Ovary (tissue), 9 donors: ENCODE results near the gene ITPR2. TPM values are rescaled to one million over a fixed set of nuclear protein-coding genes. Genes with fewer than 3 reads are reported as not detected.

ENCODE experiments used
- DNase-seq, 5 donors: peaks; one replicate each; pipeline ENCODE4 v3.0.0-alpha.2; 2019 to 2020
- H3K27ac ChIP-seq, 2 donors: fragments of 200-600 bp; one replicate each; pipeline versions ENCODE4 v1.5.1 to v1.8.0; 2019 to 2022
- H3K27me3 ChIP-seq: fragments of 200-600 bp; one replicate; pipeline ENCODE4 v1.8.0; 2022
- H3K36me3 ChIP-seq: fragments of 200-600 bp; sonication (generic); one replicate; pipeline ENCODE4 v1.5.1; 2019
- H3K4me1 ChIP-seq: one replicate; pipeline ENCODE4 v1.8.1; 2013; ENCODE audit warnings: mild to moderate bottlenecking, moderate library complexity; ENCODE audit not compliant: insufficient read depth
- H3K4me3 ChIP-seq: fragments of 200-600 bp; sonication (generic); one replicate; pipeline ENCODE4 v1.5.1; 2017
- H3K9me3 ChIP-seq, 2 donors: fragments of 200-600 bp in 1 of 2; sonication (generic) in 1 of 2; one replicate each; pipeline versions ENCODE4 v1.5.1 to v1.8.1; 2013 to 2019; ENCODE audit warnings: mild to moderate bottlenecking in 1 of 2, moderate library complexity in 1 of 2
- CTCF ChIP-seq, 3 donors: fragments of 450-650 bp in 2 of 3; fragments of 200-600 bp in 1 of 3; IDR thresholded peaks; one replicate each; pipeline versions ENCODE4 v1.5.1 to v1.8.0; 2016 to 2022; ENCODE audit warnings: antibody characterized with exemption in 3 of 3, mild to moderate bottlenecking in 1 of 3
- EP300 ChIP-seq: sonication (generic); formaldehyde crosslinking; IDR thresholded peaks from one replicate; pipeline ENCODE4 v1.6.1; 2017; ENCODE audit warnings: antibody characterized with exemption
- POLR2A ChIP-seq: fragments of 450-650 bp; IDR thresholded peaks from one replicate; pipeline ENCODE4 v1.6.1; 2017; ENCODE audit warnings: antibody characterized with exemption, mild to moderate bottlenecking, moderate library complexity
- WGBS, 3 donors: extraction: QIAGEN DNeasy Blood & Tissue Kit in 1 of 3; methylation state at CpG; one replicate each; pipeline versions ENCODE4 v1.1.5 to v1.1.7; 2013 to 2017; 5-methylcytosine and 5-hydroxymethylcytosine counted together
- intact Hi-C, 4 donors: fragments of 100-400 bp; cut with DNase I; formaldehyde crosslinking; loops; one replicate each; pipeline versions ENCODE4 v1.11.0 to v1.15.1; 2022 to 2023
- polyA plus RNA-seq, 2 donors: library from polyadenylated mRNA; stranded (reverse); fragments of 200-250 nt in 1 of 2; fragments of 350-450 nt in 1 of 2; fragmentation: Illumina TruSeq in 1 of 2; extraction: RNeasy Lipid Tissue Mini Kit (QIAGEN cat#74804) in 1 of 2; gene quantifications; one replicate each; pipeline ENCODE4 v1.2.3, GENCODE V29; 2013 to 2014
- total RNA-seq, 7 donors: library from RNA; depleted of rRNA in 2 of 7; stranded (reverse); fragments of >200 nt in 2 of 7; fragmentation: NEBNext Ultra II Directional in 3 of 7; extraction: Animal tissue kit (Norgen Biotek cat#: 25700) in 3 of 7; gene quantifications; one replicate each; pipeline versions ENCODE4 v1.1.0 to v1.2.4, GENCODE V29; 2016 to 2023
- donor health status: DM: no; HTN: no; CAD: no; lungs with moderate emphysema.
- donor health status: DM: no; HTN: no; CAD: no.
- donor health status: Bipolar disorder and iron deficiency.
- donor health status: DM: yes; HTN: yes; CAD: no.
- donor health status: DM: no; HTN: no; CAD: no.
- donor health status: DM: yes; HTN: yes; CAD: no.

Gene ITPR2
- total and polyA plus RNA-seq, 9 donors = 5.9 to 51.1 (median 32.9) TPM

DNA sequence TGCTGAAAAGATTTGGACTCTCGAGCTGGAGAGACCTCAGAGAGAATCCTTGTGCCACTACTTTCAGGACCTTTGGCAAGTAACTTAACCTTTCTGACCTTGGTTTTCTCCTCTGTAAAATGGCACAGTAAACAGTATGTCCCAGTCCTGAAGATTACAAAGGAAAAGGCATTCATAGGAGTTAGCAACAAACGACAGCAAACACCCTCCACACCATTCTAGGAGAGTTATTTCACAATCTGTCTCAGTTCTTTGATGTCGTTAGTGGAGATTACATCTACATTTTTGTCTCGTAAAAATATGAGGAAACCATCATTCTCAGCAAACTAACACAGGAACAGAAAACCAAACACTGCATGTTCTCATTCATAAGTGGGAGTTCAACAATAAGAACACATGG, 205.7 kb downstream of the ITPR2 start:
- H3K27me3 ChIP-seq = no peaks in the 10 kb centered on the region
- TF ChIP-seq CTCF (IDR thresholded peaks at IDR 0.05) (no peak), POLR2A (no peak), EP300 (no peak)
- no peaks in the 10 kb centered on the region for H3K36me3 ChIP-seq
- no peaks in the 10 kb centered on the region for H3K9me3 ChIP-seq
- 82 to 87% (median 83%) methylated on average over 4 of the region's 4 CpGs for WGBS, 3 donors
- no peak for DNase-seq
- H3K27ac ChIP-seq = no peak overlapping the region
- intact Hi-C loops = loop anchor here in 1 of 4 donors (10.0 kb wide), 1 partner anchor 53 kb away; no protein-coding TSS in a partner anchor
- no peak overlapping the region for H3K4me3 ChIP-seq
- peaks cover 2% of the 10 kb centered on the region for H3K4me1 ChIP-seq

DNA sequence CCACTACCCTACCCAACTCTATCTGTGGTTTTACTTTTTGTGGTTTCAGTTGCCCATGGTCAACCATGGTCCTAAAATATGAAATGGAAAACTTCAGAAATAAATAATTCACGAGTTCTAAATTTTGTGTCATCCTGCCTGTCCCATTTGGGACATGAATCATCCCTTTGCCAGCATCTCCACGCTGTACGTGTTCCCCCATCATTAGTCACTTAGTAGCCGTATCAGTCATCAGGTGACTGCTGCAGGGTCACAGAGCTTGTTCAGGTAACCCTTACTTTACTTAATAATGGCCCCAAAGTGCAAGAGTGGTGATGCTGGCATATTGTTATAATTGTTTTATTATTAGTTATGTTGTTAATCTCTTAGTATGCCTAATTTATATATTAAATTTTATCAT, 209.9 kb downstream of the ITPR2 start:
- H3K36me3 ChIP-seq = no peaks in the 10 kb centered on the region
- intact Hi-C loops = loop anchor here in 1 of 4 donors (10.0 kb wide), 1 partner anchor 48 kb away; no protein-coding TSS in a partner anchor
- no peaks in the 10 kb centered on the region for H3K27me3 ChIP-seq
- no peaks in the 10 kb centered on the region for H3K4me1 ChIP-seq
- no peak for TF ChIP-seq EP300
- no peak for TF ChIP-seq CTCF (IDR thresholded peaks at IDR 0.05)
- TF ChIP-seq POLR2A = no peak
- 92 to 96% (median 95%) methylated on average over 4 of the region's 4 CpGs for WGBS, 3 donors
- no peak for DNase-seq
- H3K27ac ChIP-seq = no peak overlapping the region
- no peaks in the 10 kb centered on the region for H3K9me3 ChIP-seq
- H3K4me3 ChIP-seq = no peak overlapping the region

DNA sequence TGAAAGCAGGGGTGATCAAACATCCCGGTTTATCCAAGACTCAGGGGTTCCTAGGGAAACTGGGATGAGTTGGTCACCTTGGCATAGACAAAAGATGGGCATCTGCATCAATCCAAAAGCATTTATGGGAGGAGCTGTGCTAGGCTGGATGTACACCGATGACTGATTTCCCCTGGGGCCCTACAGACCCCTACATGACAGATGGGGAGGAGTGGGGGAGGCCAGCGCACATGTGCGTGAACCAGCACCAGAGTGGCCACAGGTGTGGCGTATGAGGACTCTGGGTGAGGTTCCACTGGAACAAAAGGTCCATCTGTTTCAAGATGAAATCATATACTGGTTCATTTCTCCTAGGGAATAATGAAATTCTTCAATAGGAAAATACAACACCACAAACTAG, 210.4 kb downstream of the ITPR2 start:
- no peak for TF ChIP-seq CTCF (IDR thresholded peaks at IDR 0.05)
- TF ChIP-seq POLR2A = no peak
- TF ChIP-seq EP300 = no peak

DNA sequence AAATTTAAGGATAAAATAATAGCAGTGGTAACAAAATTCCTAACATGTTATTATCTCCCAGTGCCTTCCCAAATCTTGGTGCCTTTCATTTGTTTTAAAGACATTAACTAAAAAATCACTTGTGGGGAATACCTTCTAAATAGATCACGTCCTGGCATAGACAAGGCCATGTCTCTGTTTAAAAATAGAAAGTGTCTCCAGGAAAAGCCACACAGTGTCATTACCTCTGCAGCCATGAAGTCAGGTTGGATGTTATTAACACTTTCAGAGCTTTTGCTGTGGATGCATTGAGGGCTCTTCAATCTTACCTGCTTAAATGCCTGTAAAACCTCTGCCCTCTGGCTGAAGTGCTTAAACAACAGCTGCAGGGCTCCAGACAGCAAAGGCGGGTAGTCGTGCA, 211.1 kb downstream of the ITPR2 start:
- H3K9me3 ChIP-seq = no peaks in the 10 kb centered on the region
- H3K27ac ChIP-seq = no peak overlapping the region
- H3K4me3 ChIP-seq = no peak overlapping the region
- 92 to 95% (median 93%) methylated on average over 3 of the region's 3 CpGs for WGBS, 3 donors
- intact Hi-C loops = loop anchor here in 1 of 4 donors (10.0 kb wide), 1 partner anchor 47 kb away; no protein-coding TSS in a partner anchor
- H3K4me1 ChIP-seq = no peaks in the 10 kb centered on the region
- no peak for TF ChIP-seq CTCF (IDR thresholded peaks at IDR 0.05)
- TF ChIP-seq EP300 = no peak
- no peak for TF ChIP-seq POLR2A
- no peaks in the 10 kb centered on the region for H3K27me3 ChIP-seq
- DNase-seq = no peak
- no peaks in the 10 kb centered on the region for H3K36me3 ChIP-seq

More for the DNA sequence above, 210.4 kb downstream of the ITPR2 start:
- Histone ChIP-seq H3K4me1 (no peaks in the 10 kb centered on the region), H3K4me3 (no peak overlapping the region), H3K27me3 (no peaks in the 10 kb centered on the region), H3K36me3 (no peaks in the 10 kb centered on the region), H3K9me3 (no peaks in the 10 kb centered on the region), H3K27ac (no peak overlapping the region)
- no peak for DNase-seq
- 85 to 93% (median 93%) methylated on average over 5 of the region's 5 CpGs for WGBS, 3 donors
- intact Hi-C loops = loop anchor here in 1 of 4 donors (10.0 kb wide), 1 partner anchor 48 kb away; no protein-coding TSS in a partner anchor
